Lower lobe of right lung (tissue), 2 donors: Measurements from ENCODE around the gene INPP5A. TPM values are rescaled to one million over a fixed set of nuclear protein-coding genes. Genes with fewer than 3 reads are reported as not detected.

Experiments used
- ATAC-seq, 2 donors: fragments of 200-7000 bp; cut with Tn5 transposase; one replicate each; pipeline ENCODE4 v1.9.1; 2020 to 2022; ENCODE audit warnings: mild to moderate bottlenecking in 2 of 2, moderate library complexity in 2 of 2
- DNase-seq: peaks from one replicate; pipeline ENCODE4 v3.0.0-alpha.2; 2020
- H3K27ac ChIP-seq: fragments of 200-600 bp; one replicate; pipeline ENCODE4 v1.8.0; 2022
- H3K27me3 ChIP-seq: fragments of 200-600 bp; one replicate; pipeline ENCODE4 v1.8.0; 2022; ENCODE audit warnings: low read depth
- H3K36me3 ChIP-seq: fragments of 200-600 bp; one replicate; pipeline ENCODE4 v1.8.0; 2022; ENCODE audit warnings: mild to moderate bottlenecking
- H3K4me1 ChIP-seq: fragments of 200-600 bp; one replicate; pipeline ENCODE4 v1.8.0; 2022
- H3K4me3 ChIP-seq: fragments of 200-600 bp; one replicate; pipeline ENCODE4 v1.8.0; 2022; ENCODE audit warnings: mild to moderate bottlenecking
- H3K9me3 ChIP-seq: fragments of 200-600 bp; one replicate; pipeline ENCODE4 v1.8.0; 2022
- CTCF ChIP-seq: fragments of 200-600 bp; IDR thresholded peaks from one replicate; pipeline ENCODE4 v1.8.0; 2022; ENCODE audit warnings: antibody characterized with exemption, mild to moderate bottlenecking
- intact Hi-C: fragments of 100-400 bp; cut with DNase I; formaldehyde crosslinking; loops from one replicate; pipeline ENCODE4 v1.11.0; 2022
- total RNA-seq: library from RNA; stranded (reverse); fragmentation: NEBNext Ultra II Directional; extraction: Animal tissue kit (Norgen Biotek cat#: 25700); gene quantifications from one replicate; pipeline ENCODE4 v1.2.1, GENCODE V29; 2021
- donor health status: DM: no; HTN: yes; CAD: no; lungs with severe emphysema.

INPP5A gene
- total RNA-seq, 1 donor from 2014 or later: 34.1 TPM

DNA sequence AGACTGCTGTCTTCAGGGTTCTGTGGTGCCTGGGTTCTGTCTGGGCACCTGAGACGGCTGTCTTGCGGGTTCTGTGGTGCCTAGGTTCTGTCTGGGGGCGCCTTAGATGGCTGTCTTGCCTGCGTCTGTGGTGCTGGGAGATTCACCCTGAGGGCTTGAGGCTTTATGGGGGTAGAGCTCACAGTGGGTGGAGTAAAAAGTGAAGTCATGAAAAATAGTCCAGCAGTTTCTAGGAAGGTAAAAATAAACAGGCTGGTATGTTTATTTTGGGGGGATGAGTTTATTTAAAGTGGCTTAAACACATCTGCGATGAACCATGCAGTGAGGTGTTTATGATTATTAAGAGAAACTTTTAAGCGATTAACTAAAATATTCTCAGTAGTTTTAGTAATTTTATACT lies 184.1 kb downstream of the INPP5A start:
- intact Hi-C loops: no loop called here
- H3K27me3 ChIP-seq: no peaks in the 10 kb centered on the region
- no peak overlapping the region for H3K27ac ChIP-seq
- no peak for TF ChIP-seq CTCF
- no peaks in the 10 kb centered on the region for H3K4me1 ChIP-seq
- no peak for ATAC-seq
- DNase-seq: no peak
- H3K9me3 ChIP-seq: no peaks in the 10 kb centered on the region
- H3K4me3 ChIP-seq: no peak overlapping the region
- peaks cover 7% of the 10 kb centered on the region for H3K36me3 ChIP-seq

DNA sequence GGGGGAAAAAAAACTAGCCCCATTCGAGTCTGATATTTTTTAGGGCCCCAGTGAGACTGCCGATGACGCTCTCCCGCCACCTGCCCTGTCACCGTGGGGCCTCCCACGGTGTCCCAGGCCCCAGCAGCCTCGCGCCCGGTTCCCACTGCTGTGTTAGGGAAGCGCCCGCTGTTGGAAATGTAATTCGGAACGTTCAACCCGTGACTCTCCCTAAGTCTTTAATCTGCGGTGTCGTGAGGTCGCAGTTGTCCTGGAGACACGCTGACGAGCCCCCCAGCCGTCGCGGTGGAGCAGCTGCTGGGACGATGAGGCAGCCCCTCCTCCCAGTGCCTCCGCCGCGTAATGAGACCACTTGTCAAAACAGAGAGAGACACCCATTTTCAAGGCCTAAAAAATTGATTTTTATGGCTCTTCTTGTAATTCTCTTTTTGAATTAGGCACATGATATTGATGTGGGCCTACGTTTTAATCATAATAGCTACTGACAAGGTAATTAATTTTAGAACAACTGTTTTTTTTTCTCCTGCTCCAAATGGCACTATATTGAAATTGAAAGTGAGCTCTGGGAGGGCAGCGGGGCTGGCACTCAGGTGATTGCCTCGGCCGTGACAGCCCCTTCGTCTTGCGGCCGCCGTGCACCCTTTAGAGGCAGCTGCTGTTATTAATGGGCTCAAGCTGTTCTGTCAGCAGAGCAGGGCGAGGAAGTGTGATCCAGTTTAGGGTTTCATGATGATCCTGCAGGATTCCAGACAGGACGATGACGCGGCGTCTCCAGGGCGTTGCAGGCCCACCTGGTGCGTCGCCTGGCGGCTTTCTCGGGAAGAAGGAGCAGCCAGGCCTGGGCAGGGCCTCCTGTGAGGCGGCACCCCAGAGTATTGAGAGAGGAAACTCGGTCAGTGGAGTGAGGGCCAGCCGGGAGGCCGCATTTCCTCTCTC lies 185.1 kb downstream of the INPP5A start:
- DNase-seq (no peak), ATAC-seq (no peak)
- no peak overlapping the region for H3K4me3 ChIP-seq
- no peak overlapping the region for H3K27ac ChIP-seq
- no peaks in the 10 kb centered on the region for H3K4me1 ChIP-seq
- peaks cover 15% of the 10 kb centered on the region for H3K36me3 ChIP-seq
- no peak for TF ChIP-seq CTCF
- intact Hi-C loops: no loop called here
- H3K9me3 ChIP-seq: no peaks in the 10 kb centered on the region
- no peaks in the 10 kb centered on the region for H3K27me3 ChIP-seq

DNA sequence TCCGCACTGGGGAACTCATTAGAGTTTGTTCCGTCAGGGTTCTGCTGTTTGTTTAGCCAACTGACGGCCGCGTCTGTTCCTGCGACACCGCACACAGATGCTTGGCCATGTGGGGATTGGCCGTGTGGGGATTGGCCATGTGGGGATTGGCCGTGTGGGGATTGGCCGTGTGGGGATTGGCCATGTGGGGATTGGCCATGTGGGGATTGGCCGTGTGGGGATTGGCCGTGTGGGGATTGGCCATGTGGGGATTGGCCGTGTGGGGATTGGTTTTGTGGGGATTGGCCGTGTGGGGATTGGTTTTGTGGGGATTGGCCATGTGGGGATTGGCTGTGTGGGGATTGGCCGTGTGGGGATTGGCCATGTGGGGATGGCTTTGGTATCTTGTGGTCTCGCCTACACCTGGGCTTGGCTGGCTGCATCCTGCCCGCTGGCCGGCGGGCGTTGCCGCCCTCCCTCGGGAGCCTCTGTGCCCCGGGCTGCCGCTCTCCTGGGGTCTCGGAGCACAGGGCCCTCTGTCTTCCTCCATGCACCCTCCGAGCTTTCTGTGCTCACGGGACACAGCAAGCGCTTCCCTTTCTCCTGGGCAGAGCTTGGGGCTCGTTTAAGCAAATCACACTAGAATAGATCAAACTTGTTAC lies 185.9 kb downstream of the INPP5A start:
- intact Hi-C loops: no loop called here
- Histone ChIP-seq H3K27me3 (no peaks in the 10 kb centered on the region), H3K9me3 (no peaks in the 10 kb centered on the region), H3K4me3 (no peak overlapping the region), H3K27ac (no peak overlapping the region), H3K36me3 (peaks cover 15% of the 10 kb centered on the region), H3K4me1 (no peaks in the 10 kb centered on the region)
- DNase-seq (no peak), ATAC-seq (no peak)
- TF ChIP-seq CTCF: no peak

GRCh38 chr10:132724446-132724845 lies 186.9 kb downstream of the INPP5A start:
- H3K4me1 ChIP-seq: no peaks in the 10 kb centered on the region
- no peak for ATAC-seq
- TF ChIP-seq CTCF: no peak
- no peak overlapping the region for H3K27ac ChIP-seq
- intact Hi-C loops: no loop called here
- no peak overlapping the region for H3K4me3 ChIP-seq
- H3K36me3 ChIP-seq: peaks cover 19% of the 10 kb centered on the region
- no peaks in the 10 kb centered on the region for H3K9me3 ChIP-seq
- DNase-seq: no peak
- H3K27me3 ChIP-seq: no peaks in the 10 kb centered on the region

GRCh38 chr10:132725202-132725601 lies 187.6 kb downstream of the INPP5A start:
- Histone ChIP-seq H3K4me3 (no peak overlapping the region), H3K27me3 (no peaks in the 10 kb centered on the region), H3K9me3 (no peaks in the 10 kb centered on the region), H3K36me3 (peaks cover 24% of the 10 kb centered on the region), H3K4me1 (no peaks in the 10 kb centered on the region), H3K27ac (no peak overlapping the region)
- ATAC-seq (no peak), DNase-seq (no peak)
- intact Hi-C loops: no loop called here
- TF ChIP-seq CTCF: no peak
